GM19025 (cell line): ENCODE results near the gene SEC16A.

Source experiments
- ATAC-seq: cut with Tn5 transposase; IDR thresholded peaks from one replicate; pipeline ENCODE4 v1.9.1; 2021; ENCODE audit warnings: mild to moderate bottlenecking, low read depth, moderate library complexity; ENCODE audit not compliant: unreplicated experiment

Gene SEC16A

GRCh38 chr9:136470356-136470755 is 12.5 kb downstream of the SEC16A start:
- ATAC-seq = no peak

- ATAC-seq = no peak
Observed at GRCh38 chr9:136467766-136468165, 15.1 kb downstream of the SEC16A start.

GRCh38 chr9:136466155-136466541 is 16.7 kb downstream of the SEC16A start:
- ATAC-seq = no peak

- ATAC-seq = no peak
Observed at GRCh38 chr9:136465500-136466154, 17.2 kb downstream of the SEC16A start.

- no peak for ATAC-seq
Observed at GRCh38 chr9:136464241-136464640, 18.6 kb downstream of the SEC16A start.

GRCh38 chr9:136463578-136463977 is 19.3 kb downstream of the SEC16A start:
- ATAC-seq = no peak

- no peak for ATAC-seq
Observed at GRCh38 chr9:136462664-136463063, 20.2 kb downstream of the SEC16A start.

- no peak for ATAC-seq
Observed at GRCh38 chr9:136460772-136461325, 22.0 kb downstream of the SEC16A start.

GRCh38 chr9:136459425-136459824 is 23.4 kb downstream of the SEC16A start:
- no peak for ATAC-seq

- ATAC-seq = no peak
Observed at GRCh38 chr9:136457326-136457725, 25.5 kb downstream of the SEC16A start.

- no peak for ATAC-seq
Observed at GRCh38 chr9:136456258-136456657, 26.6 kb downstream of the SEC16A start.

- no peak for ATAC-seq
Observed at GRCh38 chr9:136455043-136456002, 27.5 kb downstream of the SEC16A start.

GRCh38 chr9:136454026-136454796 is 28.6 kb downstream of the SEC16A start:
- no peak for ATAC-seq

GRCh38 chr9:136453326-136453725 is 29.5 kb downstream of the SEC16A start:
- no peak for ATAC-seq

- ATAC-seq = no peak
Observed at GRCh38 chr9:136451221-136451877, 31.5 kb downstream of the SEC16A start.

- ATAC-seq = no peak
Observed at GRCh38 chr9:136448655-136449054, 34.2 kb downstream of the SEC16A start.

- no peak for ATAC-seq
Observed at GRCh38 chr9:136447173-136447778, 35.6 kb downstream of the SEC16A start.

GRCh38 chr9:136445799-136446198 is 37.0 kb downstream of the SEC16A start:
- ATAC-seq = no peak

GRCh38 chr9:136444102-136444501 is 38.7 kb downstream of the SEC16A start:
- no peak for ATAC-seq

GRCh38 chr9:136443687-136444086 is 39.2 kb downstream of the SEC16A start:
- no peak for ATAC-seq
